Caco-2 (cell line): ENCODE data around the gene CWC22. TPM values are rescaled to one million over a fixed set of nuclear protein-coding genes. Genes with fewer than 3 reads are reported as not detected.
"Not testable (repeated sequence)": the region's sequence is repeated elsewhere in the genome, so short reads cannot be mapped to it uniquely, and the experiment has no call there.

ENCODE experiments used
- BruUV-seq: library from RNA; stranded (reverse); fragments of 400-500 nt; replicated peaks from 2 replicates; lab custom pipeline; 2021; lab: Mats Ljungman, UMichigan
- CTCF ChIA-PET: fragments of 300-600 bp; sonication (Branson Sonifier 250); formaldehyde crosslinking; loops from one replicate; lab custom pipeline; 2022; ENCODE audit warnings: antibody characterized with exemption; lab: Charles Lee
- POLR2A ChIA-PET: fragments of 300-600 bp; sonication (Branson Sonifier 250); formaldehyde crosslinking; loops from one replicate; lab custom pipeline; 2022; ENCODE audit warnings: antibody characterized with exemption; lab: Charles Lee
- DNase-seq, 2 experiments: peaks; one replicate each; pipeline versions ENCODE4 v3.0.0 to v3.0.0-alpha.2; 2020 to 2022
- H3K27me3 ChIP-seq: replicated peaks from 2 replicates; pipeline ENCODE4 v1.6.0; 2011; ENCODE audit warnings: low read length; ENCODE audit not compliant: control insufficient read depth, insufficient read depth
- H3K36me3 ChIP-seq: 2 replicates; pipeline ENCODE4 v1.5.1; 2011; ENCODE audit warnings: low read length; ENCODE audit not compliant: control insufficient read depth, insufficient read depth
- H3K4me1 ChIP-seq: fragments of 250-450 bp; sonication (Bioruptor Pico); 2 replicates; pipeline ENCODE4 v1.5.1; 2020; ENCODE audit warnings: mild to moderate bottlenecking
- H3K4me3 ChIP-seq: 2 replicates; pipeline ENCODE4 v1.5.1; 2011; ENCODE audit warnings: low read depth, mild to moderate bottlenecking, control low read depth, low read length
- H3K9me3 ChIP-seq: fragments of 250-450 bp; sonication (Bioruptor Pico); 2 replicates; pipeline ENCODE4 v1.5.1; 2020; ENCODE audit warnings: mild to moderate bottlenecking, moderate library complexity
- H3K27ac Mint-ChIP-seq: one replicate; pipeline ENCODE4 v1.8.0; 2022; ENCODE audit warnings: mixed read lengths; ENCODE audit not compliant: unreplicated experiment
- H3K27me3 Mint-ChIP-seq: one replicate; pipeline ENCODE4 v1.8.0; 2022; ENCODE audit warnings: mixed read lengths; ENCODE audit not compliant: insufficient read depth, unreplicated experiment
- H3K36me3 Mint-ChIP-seq: one replicate; pipeline ENCODE4 v1.8.0; 2022; ENCODE audit warnings: mild to moderate bottlenecking, mixed read lengths; ENCODE audit not compliant: insufficient read depth, unreplicated experiment
- H3K4me1 Mint-ChIP-seq: one replicate; pipeline ENCODE4 v1.8.0; 2022; ENCODE audit warnings: low read depth, mixed read lengths; ENCODE audit not compliant: unreplicated experiment
- H3K4me3 Mint-ChIP-seq: one replicate; pipeline ENCODE4 v1.8.0; 2022; ENCODE audit warnings: mild to moderate bottlenecking, moderate library complexity, mixed read lengths; ENCODE audit not compliant: unreplicated experiment
- H3K9me3 Mint-ChIP-seq: one replicate; pipeline ENCODE4 v1.8.0; 2022; ENCODE audit warnings: mixed read lengths; ENCODE audit not compliant: unreplicated experiment
- CTCF ChIP-seq, 2 experiments: fragments of 200-600 bp in 1 of 2; IDR thresholded peaks; 1 replicate in 1 of 2; 2 replicates in 1 of 2; pipeline versions ENCODE4 v1.5.1 to v1.8.0; 2011 to 2022; ENCODE audit warnings: antibody characterized with exemption in 1 of 2, control low read depth in 1 of 2, inconsistent platforms in 1 of 2, low read depth in 1 of 2, low read length in 1 of 2, mild to moderate bottlenecking in 1 of 2, moderate library complexity in 1 of 2; ENCODE audit not compliant: insufficient read depth in 1 of 2, severe bottlenecking in 1 of 2, unreplicated experiment in 1 of 2
- intact Hi-C: fragments of 100-400 bp; cut with micrococcal nuclease; formaldehyde crosslinking; loops from one replicate; pipeline ENCODE4 v1.10.0; 2022; ENCODE audit not compliant: unreplicated experiment
- total RNA-seq: library from RNA; stranded (reverse); gene quantifications from 2 replicates; pipeline ENCODE4 v1.2.3, GENCODE V29; 2022

CWC22 gene
- total RNA-seq, 1 experiment from 2014 or later = 20.3 TPM

DNA sequence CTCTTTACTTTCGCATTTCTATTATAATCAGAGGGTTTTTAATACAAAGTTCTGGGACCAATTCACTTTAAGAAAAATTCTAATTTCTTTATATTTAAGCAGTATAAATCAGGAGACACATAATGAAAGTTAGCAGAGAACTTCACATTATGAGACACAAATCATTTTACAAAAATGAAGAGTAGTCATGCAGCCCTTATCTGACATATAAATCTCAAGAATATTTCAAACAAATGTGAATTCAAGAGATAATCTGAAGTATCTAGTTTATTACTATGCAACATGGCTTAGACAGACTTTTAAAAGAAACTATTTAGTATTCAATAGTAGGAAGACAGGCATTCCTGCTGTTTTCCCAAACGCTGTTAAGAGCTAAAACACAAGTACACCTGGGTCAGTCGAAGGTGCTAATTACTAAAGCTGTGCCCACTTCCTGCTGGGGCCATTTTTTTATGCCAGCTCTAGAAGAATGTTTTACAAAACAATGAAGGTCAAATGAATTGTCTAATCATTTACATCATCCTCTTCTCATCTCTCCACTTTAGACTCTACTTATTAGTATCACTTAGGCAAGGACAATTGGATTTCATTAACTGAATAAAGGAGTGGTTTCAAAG, 40.2 kb downstream of the CWC22 start:
- BruUV-seq = no TSS peak
- no peak for DNase-seq
- Mint-ChIP-seq H3K27me3 (no peaks in the 10 kb centered on the region), H3K36me3 (peaks cover 28% of the 10 kb centered on the region), H3K27ac (no peak overlapping the region), H3K4me1 (no peaks in the 10 kb centered on the region), H3K9me3 (no peaks in the 10 kb centered on the region), H3K4me3 (no peak overlapping the region)
- H3K4me3 ChIP-seq = no peak overlapping the region
- POLR2A ChIA-PET = no interaction called here
- H3K36me3 ChIP-seq = no peaks in the 10 kb centered on the region
- TF ChIP-seq CTCF (IDR thresholded peaks at IDR 0.05; ENCODE audit: insufficient read depth in 1 of 2, low read depth in 1 of 2, low read length in 1 of 2, severe bottlenecking in 1 of 2, unreplicated experiment in 1 of 2) = no peak
- no peaks in the 10 kb centered on the region for H3K4me1 ChIP-seq
- CTCF ChIA-PET = no interaction called here
- H3K9me3 ChIP-seq = no peaks in the 10 kb centered on the region
- no peaks in the 10 kb centered on the region for H3K27me3 ChIP-seq
- intact Hi-C loops = no loop called here

DNA sequence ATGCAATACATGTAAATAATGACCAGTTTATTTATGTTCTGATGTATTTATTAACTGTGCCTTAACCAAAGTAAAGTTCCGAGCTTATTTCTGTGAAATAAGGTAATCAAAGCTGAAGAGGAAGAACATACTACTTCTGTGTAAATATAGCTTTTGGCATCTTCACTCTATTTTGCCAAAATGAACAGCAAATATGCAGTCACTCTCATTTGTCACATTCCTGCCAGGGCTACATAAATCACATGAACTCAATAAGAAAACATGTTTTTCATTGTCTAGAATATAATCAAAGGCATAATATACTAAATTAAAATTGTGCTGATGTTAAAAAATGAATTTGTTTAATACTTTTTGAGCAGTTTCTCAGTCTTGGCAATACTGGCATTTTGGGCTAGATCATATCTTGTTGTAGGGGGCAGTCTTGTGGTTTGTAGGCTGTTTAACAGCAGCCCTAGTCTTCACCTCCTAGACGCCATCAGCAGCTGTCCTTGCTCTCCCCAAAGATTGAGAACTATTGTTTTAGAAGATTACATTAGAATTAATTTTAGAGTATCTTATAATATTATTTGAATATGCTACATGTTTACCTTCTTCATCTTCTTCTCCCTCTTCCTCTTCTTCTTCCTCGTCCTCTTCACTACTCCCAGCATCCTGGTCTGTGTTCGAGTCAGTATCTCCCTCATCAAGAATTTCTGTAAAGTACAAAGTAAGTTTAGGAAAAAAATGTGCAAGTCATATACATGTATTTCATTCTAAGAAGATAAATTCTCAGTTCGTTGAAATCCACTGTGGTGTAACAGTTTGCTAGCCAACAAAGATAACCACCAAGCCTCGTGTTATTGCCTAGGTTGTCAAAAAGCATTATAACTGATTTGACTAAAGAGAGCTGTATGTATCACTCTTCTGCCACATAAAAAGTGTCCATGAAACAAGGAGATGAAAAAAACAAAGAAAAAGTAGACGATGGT, 41.5 kb downstream of the CWC22 start:
- H3K36me3 Mint-ChIP-seq = peaks cover 26% of the 10 kb centered on the region
- no peaks in the 10 kb centered on the region for H3K36me3 ChIP-seq
- no TSS peak for BruUV-seq
- H3K27me3 ChIP-seq = no peaks in the 10 kb centered on the region
- H3K4me3 ChIP-seq = no peak overlapping the region
- TF ChIP-seq CTCF (IDR thresholded peaks at IDR 0.05; ENCODE audit: insufficient read depth in 1 of 2, low read depth in 1 of 2, low read length in 1 of 2, severe bottlenecking in 1 of 2, unreplicated experiment in 1 of 2) = no peak
- H3K4me1 ChIP-seq = no peaks in the 10 kb centered on the region
- ChIA-PET CTCF (no interaction called here), POLR2A (no interaction called here)
- no peaks in the 10 kb centered on the region for H3K9me3 ChIP-seq
- H3K27me3 Mint-ChIP-seq = no peaks in the 10 kb centered on the region
- no peaks in the 10 kb centered on the region for H3K9me3 Mint-ChIP-seq
- intact Hi-C loops = no loop called here
- no peak overlapping the region for H3K27ac Mint-ChIP-seq
- H3K4me3 Mint-ChIP-seq = no peak overlapping the region
- no peaks in the 10 kb centered on the region for H3K4me1 Mint-ChIP-seq
- DNase-seq = no peak

GRCh38 chr2:179963626-179964025, 43.5 kb downstream of the CWC22 start:
- Mint-ChIP-seq H3K27ac (no peak overlapping the region), H3K9me3 (no peaks in the 10 kb centered on the region), H3K27me3 (no peaks in the 10 kb centered on the region), H3K4me1 (no peaks in the 10 kb centered on the region), H3K4me3 (no peak overlapping the region), H3K36me3 (peaks cover 17% of the 10 kb centered on the region)
- CTCF ChIA-PET = no interaction called here
- POLR2A ChIA-PET = no interaction called here
- TF ChIP-seq CTCF (IDR thresholded peaks at IDR 0.05; ENCODE audit: insufficient read depth in 1 of 2, low read depth in 1 of 2, low read length in 1 of 2, severe bottlenecking in 1 of 2, unreplicated experiment in 1 of 2) = no peak
- Histone ChIP-seq H3K4me1 (no peaks in the 10 kb centered on the region), H3K36me3 (no peaks in the 10 kb centered on the region), H3K9me3 (no peaks in the 10 kb centered on the region), H3K27me3 (no peaks in the 10 kb centered on the region), H3K4me3 (no peak overlapping the region)
- DNase-seq = no peak
- intact Hi-C loops = no loop called here
- no TSS peak for BruUV-seq

GRCh38 chr2:179958251-179958650, 48.8 kb downstream of the CWC22 start:
- H3K36me3 ChIP-seq, H3K4me1 Mint-ChIP-seq, BruUV-seq, H3K36me3 Mint-ChIP-seq, DNase-seq, H3K9me3 Mint-ChIP-seq, H3K4me3 Mint-ChIP-seq, POLR2A ChIA-PET, intact Hi-C loops, H3K27me3 ChIP-seq, H3K4me3 ChIP-seq, CTCF ChIA-PET, H3K9me3 ChIP-seq, H3K27ac Mint-ChIP-seq, H3K27me3 Mint-ChIP-seq, H3K4me1 ChIP-seq: not testable (repeated sequence)
